Femur (tissue), 1 donor: ENCODE measurements around the gene WNT9B.

ENCODE experiments used
- DNase-seq: peaks from one replicate; pipeline ENCODE4 v3.0.0-alpha.2; 2017

WNT9B gene

GRCh38 chr17:46857600-46857999 is 6.2 kb downstream of the WNT9B start:
- DNase-seq, result no peak

GRCh38 chr17:46859996-46860395 is 8.6 kb downstream of the WNT9B start:
- DNase-seq, result no peak

GRCh38 chr17:46862949-46863348 is 11.6 kb downstream of the WNT9B start:
- no peak for DNase-seq

- no peak for DNase-seq
Measured at GRCh38 chr17:46863383-46864121, 12.2 kb downstream of the WNT9B start.

GRCh38 chr17:46865100-46865499 is 13.7 kb downstream of the WNT9B start:
- no peak for DNase-seq

GRCh38 chr17:46866325-46866724 is 14.9 kb downstream of the WNT9B start:
- no peak for DNase-seq

GRCh38 chr17:46866747-46867146 is 15.4 kb downstream of the WNT9B start:
- DNase-seq, result no peak

GRCh38 chr17:46868689-46869187 is 17.4 kb downstream of the WNT9B start:
- no peak for DNase-seq

- DNase-seq, result no peak
Measured at GRCh38 chr17:46869296-46869695, 17.9 kb downstream of the WNT9B start.

- no peak for DNase-seq
Measured at GRCh38 chr17:46869975-46870803, 18.8 kb downstream of the WNT9B start.

GRCh38 chr17:46872421-46872820 is 21.0 kb downstream of the WNT9B start:
- no peak for DNase-seq

GRCh38 chr17:46873941-46874645 is 22.7 kb downstream of the WNT9B start:
- DNase-seq, result no peak

- no peak for DNase-seq
Measured at GRCh38 chr17:46874906-46875305, 23.5 kb downstream of the WNT9B start.

GRCh38 chr17:46875849-46876352 is 24.5 kb downstream of the WNT9B start:
- DNase-seq, result no peak

- DNase-seq, result no peak
Measured at GRCh38 chr17:46876353-46876887, 25.0 kb downstream of the WNT9B start.

- DNase-seq, result no peak
Measured at GRCh38 chr17:46876926-46877325, 25.5 kb downstream of the WNT9B start.

GRCh38 chr17:46877466-46877865 is 26.1 kb downstream of the WNT9B start:
- no peak for DNase-seq

GRCh38 chr17:46878055-46878454 is 26.7 kb downstream of the WNT9B start:
- DNase-seq, result peak; percentile 32

- no peak for DNase-seq
Measured at GRCh38 chr17:46879101-46879500, 27.7 kb downstream of the WNT9B start.

GRCh38 chr17:46881015-46881414 is 29.6 kb downstream of the WNT9B start:
- DNase-seq, result no peak

GRCh38 chr17:46882666-46883065 is 31.3 kb downstream of the WNT9B start:
- no peak for DNase-seq

GRCh38 chr17:46883871-46884520 is 32.6 kb downstream of the WNT9B start:
- DNase-seq, result no peak
